Peyer's patch (tissue), 4 donors: ENCODE measurements around the gene SLC38A7.

Experiments
- CTCF ChIP-seq, 6 experiments: fragments of 450-650 bp in 4 of 6; fragments of 200-600 bp in 2 of 6; sonication (generic) in 1 of 6; IDR thresholded peaks; one replicate each; pipeline ENCODE4 v1.5.1; 2017 to 2019; ENCODE audit warnings: antibody characterized with exemption in 6 of 6, mild to moderate bottlenecking in 3 of 6, moderate library complexity in 1 of 6
- POLR2A ChIP-seq, 2 donors: fragments of 450-650 bp; IDR thresholded peaks; one replicate each; pipeline ENCODE4 v1.5.1; 2017; ENCODE audit warnings: antibody characterized with exemption in 2 of 2, mild to moderate bottlenecking in 2 of 2, moderate library complexity in 2 of 2

GRCh38 chr16:58655215-58655596 lies 29.4 kb downstream of the SLC38A7 start:
- no peak for TF ChIP-seq CTCF (IDR thresholded peaks at IDR 0.05)
- TF ChIP-seq POLR2A (IDR thresholded peaks at IDR 0.05): no peak
